OCI-LY1 (cell line): ENCODE data around the gene TULP4.

Source experiments
- CTCF ChIP-seq: fragments of 200-600 bp; sonication (generic), shearing (Covaris generic); IDR thresholded peaks from 2 replicates; pipeline ENCODE4 v1.5.1; 2017; ENCODE audit warnings: mild to moderate bottlenecking, antibody characterized with exemption, low read length, moderate library complexity, mixed read lengths
- EZH2 ChIP-seq: fragments of 200-600 bp; sonication (generic), shearing (Covaris generic); IDR thresholded peaks from 2 replicates; pipeline ENCODE4 v1.8.0; 2017; ENCODE audit warnings: borderline replicate concordance, mixed run types, mild to moderate bottlenecking, antibody characterized with exemption, low read length, moderate library complexity, mixed read lengths

- no peak for TF ChIP-seq CTCF
- TF ChIP-seq EZH2 = no peak
These were observed 203.8 kb downstream of the TULP4 start for GRCh38 chr6:158516098-158516497.
